Epidermal melanocyte (primary cell): ENCODE data around the gene ENO1.

Experiments used
- DNase-seq: peaks from one replicate; pipeline ENCODE4 v3.0.0; 2011; ENCODE audit warnings: low spot score; ENCODE audit not compliant: insufficient read length

Gene ENO1

DNA sequence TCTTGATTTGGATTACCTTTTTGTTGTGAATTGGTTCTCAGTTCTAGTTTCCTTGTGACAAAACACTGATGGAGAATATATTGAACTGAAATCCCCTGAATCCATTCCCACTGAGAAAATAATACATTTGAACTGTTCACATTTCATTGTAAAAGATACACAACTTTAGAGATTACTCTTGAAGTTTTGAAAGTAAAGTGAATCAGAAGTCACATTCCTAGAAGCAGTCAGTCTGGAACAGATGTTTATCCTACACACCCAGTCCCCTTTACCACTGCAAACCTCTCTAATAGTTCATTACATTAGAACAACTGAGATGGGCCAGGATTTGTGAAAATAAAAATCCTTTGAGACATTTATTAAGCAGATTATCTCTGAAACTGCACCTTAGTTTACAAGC lies 64.5 kb downstream of the ENO1 start:
- DNase-seq = no peak

DNA sequence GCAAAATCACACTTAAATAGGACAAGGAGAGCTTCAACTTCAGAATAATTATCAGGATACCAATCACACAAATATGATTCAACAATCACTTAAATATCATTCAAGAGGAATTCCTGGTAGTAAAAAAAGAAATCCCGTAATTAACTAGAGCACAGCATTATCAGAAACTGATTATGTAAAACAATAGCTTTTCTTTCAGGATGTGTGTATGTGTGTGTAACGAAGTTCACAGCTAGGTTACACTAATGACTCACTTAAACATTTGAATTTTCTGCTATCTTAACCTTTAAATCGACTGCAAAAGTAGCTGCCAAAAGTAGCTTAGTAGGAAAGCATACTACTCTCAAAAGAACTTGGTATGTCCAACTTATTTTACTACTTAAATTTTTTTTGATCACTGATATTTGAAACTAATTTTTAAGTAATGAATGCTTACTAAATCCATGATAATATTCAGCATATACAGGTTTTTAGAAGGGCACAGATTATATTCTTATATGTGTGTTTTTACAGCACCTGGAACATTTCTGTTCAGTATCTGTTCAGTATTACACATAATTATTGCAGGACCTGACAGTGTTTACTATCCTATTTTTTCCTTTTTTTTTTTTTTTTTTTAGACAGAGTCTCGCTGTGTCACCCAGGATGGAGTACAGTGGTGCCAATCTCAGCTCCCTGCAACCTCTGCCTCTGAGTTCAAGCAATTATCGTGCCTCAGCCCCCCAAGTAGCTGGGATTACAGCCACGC lies 65.3 kb downstream of the ENO1 start:
- DNase-seq = no peak

DNA sequence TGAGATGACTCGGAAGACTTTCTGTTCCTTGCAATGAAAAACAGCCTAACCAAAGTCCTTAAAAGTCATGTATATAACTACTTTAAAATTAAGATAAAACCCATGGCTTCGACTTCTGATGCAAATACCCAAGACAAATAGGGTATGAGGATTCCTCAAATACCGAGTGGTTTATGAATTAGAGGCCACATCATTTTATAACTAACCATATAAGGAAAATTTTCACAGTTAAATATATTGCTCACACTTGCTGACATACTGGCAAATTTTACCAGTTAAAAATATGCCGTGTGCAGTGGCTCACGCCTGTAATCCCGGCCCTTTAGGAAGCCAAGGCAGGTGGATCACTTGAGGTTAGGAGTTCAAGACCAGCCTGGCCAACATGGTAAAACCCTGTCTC lies 66.4 kb downstream of the ENO1 start:
- no peak for DNase-seq
